ENCODE data around the gene PRR16. TPM values are rescaled to one million over a fixed set of nuclear protein-coding genes. Genes with fewer than 3 reads are reported as not detected.
"Not testable (repeated sequence)": the region's sequence is repeated elsewhere in the genome, so short reads cannot be mapped to it uniquely, and the experiment has no call there.

Gene PRR16
- polyA plus RNA-seq, 2 of the 4 experiments (the other 2 are of a cell fraction): 0.05 TPM; not detected in 1

DNA sequence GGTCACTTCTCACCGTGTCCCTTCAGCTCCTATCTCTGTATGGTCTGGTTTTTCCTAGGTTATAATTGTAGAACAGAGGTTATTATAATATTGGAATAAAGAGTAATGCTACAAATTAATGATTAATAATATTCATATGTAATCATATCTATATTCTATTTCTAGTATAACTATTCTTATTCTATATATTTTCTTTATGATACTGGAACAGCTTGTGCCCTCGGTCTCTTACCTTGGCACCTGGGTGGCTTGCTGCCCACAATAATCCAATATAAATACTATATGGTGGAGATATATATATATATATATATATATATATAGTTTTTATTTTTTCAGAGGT is 5.6 kb upstream of the PRR16 start:
- ATAC-seq; H3K4me1 ChIP-seq; H3K27ac ChIP-seq; DNase-seq (ENCODE audit: low read depth in 1 of 2, low spot score in 1 of 2); FAIRE-seq; H3K9me3 ChIP-seq; POLR2A ChIA-PET: not testable (repeated sequence)
- 40% methylated on average over 2 of the region's 2 CpGs for WGBS (ENCODE audit: missing lambda C conversion rate)
- CTCF ChIA-PET: interaction anchor here (0.6 to 2.5 kb wide), 7 partner anchors 11 to 1471 kb away, joined by 3 to 9 read pairs (median 3); no protein-coding TSS in a partner anchor
- 0 out of 5 replicates have a peak, but pooled peaks of 1 of the 2 experiments have one; percentile 9 for TF ChIP-seq RAD21 (conservative IDR thresholded peaks at IDR 0.05 in 1 of 2, IDR thresholded peaks at IDR 0.05 in 1 of 2)
- Histone ChIP-seq H3K4me2 (peak overlapping the region; percentile 94), H3K4me3 (peak overlapping the region; percentile 60; the same call in 1 of the 3 replicates)

DNA sequence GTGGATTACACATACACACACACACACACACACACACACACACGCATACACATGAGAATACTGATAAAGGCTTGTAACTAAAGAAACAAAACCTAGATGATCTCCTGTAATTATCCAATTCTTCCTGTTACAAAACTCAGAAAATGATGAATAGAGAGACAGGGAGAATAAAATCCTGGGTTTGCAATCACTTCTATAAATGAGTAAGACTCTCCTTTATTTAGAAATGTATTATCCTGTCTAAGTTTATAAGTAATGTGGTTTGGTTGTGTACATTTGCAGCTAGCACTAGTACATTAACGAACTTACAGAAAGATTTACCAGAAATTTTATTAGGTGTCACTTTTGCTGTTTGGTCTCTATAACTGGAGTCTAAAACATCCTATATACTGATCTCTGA is 2.8 kb upstream of the PRR16 start:
- Histone ChIP-seq H3K9me3 (no peaks in the 10 kb centered on the region), H3K4me3 (no peak overlapping the region), H3K4me1 (peaks cover 11% of the 10 kb centered on the region; the same call in 2 of the 3 replicates), H3K27ac (no peak overlapping the region), H3K4me2 (no peak overlapping the region)
- CTCF ChIA-PET: no interaction called here
- no peak for ATAC-seq
- no peak for DNase-seq (ENCODE audit: low read depth in 1 of 2, low spot score in 1 of 2)
- 45% methylated on average over 2 of the region's 2 CpGs for WGBS (ENCODE audit: missing lambda C conversion rate)
- no peak for FAIRE-seq
- TF ChIP-seq, protein P1, sequence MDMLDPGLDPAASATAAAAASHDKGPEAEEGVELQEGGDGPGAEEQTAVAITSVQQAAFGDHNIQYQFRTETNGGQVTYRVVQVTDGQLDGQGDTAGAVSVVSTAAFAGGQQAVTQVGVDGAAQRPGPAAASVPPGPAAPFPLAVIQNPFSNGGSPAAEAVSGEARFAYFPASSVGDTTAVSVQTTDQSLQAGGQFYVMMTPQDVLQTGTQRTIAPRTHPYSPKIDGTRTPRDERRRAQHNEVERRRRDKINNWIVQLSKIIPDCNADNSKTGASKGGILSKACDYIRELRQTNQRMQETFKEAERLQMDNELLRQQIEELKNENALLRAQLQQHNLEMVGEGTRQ (IDR thresholded peaks at IDR 0.05): no peak
- TF ChIP-seq ZFP36 (IDR thresholded peaks at IDR 0.05; ENCODE audit: borderline replicate concordance, partially characterized antibody) (no peak), RFX5 (IDR thresholded peaks at IDR 0.05) (no peak), ZC3H11A (IDR thresholded peaks at IDR 0.05) (no peak), PHF8 (IDR thresholded peaks at IDR 0.05; ENCODE audit: borderline replicate concordance, low read depth) (no peak), NFE2L2 (conservative IDR thresholded peaks at IDR 0.05; ENCODE audit: low read length) (no peak), FOSB (CRISPR knock-in tag; IDR thresholded peaks at IDR 0.05) (no peak), GATA3 (IDR thresholded peaks at IDR 0.05; ENCODE audit: borderline replicate concordance) (no peak), MAFK (IDR thresholded peaks at IDR 0.05; ENCODE audit: partially characterized antibody) (no peak), MYC (IDR thresholded peaks at IDR 0.05; ENCODE audit: borderline replicate concordance, low read length) (no peak), POLR2AphosphoS2 (conservative IDR thresholded peaks at IDR 0.05; ENCODE audit: low read length) (no peak)
- POLR2A ChIA-PET: no interaction called here

DNA sequence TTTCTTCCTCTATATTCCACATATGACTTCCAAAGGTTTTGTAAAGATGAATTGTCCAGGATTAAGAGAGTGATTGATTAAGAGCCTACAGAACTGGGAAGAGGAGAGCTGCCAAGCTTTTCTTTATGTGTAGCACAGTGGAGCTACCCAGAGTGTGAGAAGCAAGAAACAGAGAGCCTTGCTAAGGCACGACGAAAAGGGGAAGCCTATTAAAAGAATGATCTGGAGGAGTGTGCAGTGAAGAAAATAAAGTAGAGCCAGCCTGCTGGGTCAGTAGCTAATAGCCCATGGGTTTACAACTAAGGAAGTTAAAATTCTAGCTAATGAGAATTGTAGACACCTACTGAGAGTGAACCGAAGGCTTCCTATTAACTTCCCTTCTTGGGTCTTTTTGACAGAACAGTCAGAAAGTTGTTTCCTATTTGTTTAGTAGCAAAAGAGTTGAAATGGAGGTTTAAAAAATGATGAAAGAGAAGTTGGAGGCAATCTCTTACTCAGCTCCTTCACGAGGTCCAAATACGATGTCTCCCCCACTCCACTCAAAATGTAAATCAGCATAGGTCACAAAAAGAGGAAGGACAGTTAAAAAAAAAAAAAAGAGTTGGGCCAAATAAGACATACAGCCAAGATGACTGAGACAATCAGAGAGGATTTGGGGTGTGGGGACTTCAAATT is 957 bp upstream of the PRR16 start:
- H3K4me1 ChIP-seq: peaks cover 11% of the 10 kb centered on the region; the same call in 2 of the 3 replicates
- H3K27ac ChIP-seq: no peak overlapping the region
- no peaks in the 10 kb centered on the region for H3K9me3 ChIP-seq
- TF ChIP-seq POLR2A (IDR thresholded peaks at IDR 0.05; ENCODE audit: low read length) (no peak), HOXB5 (CRISPR knock-in tag; IDR thresholded peaks at IDR 0.05) (no peak), CBX2 (IDR thresholded peaks at IDR 0.05; ENCODE audit: borderline replicate concordance, low read depth) (no peak), PHF8 (IDR thresholded peaks at IDR 0.05; ENCODE audit: borderline replicate concordance, low read depth) (no peak), HDAC2 (IDR thresholded peaks at IDR 0.05) (no peak), NFE2L2 (conservative IDR thresholded peaks at IDR 0.05; ENCODE audit: low read length) (no peak), RFX5 (IDR thresholded peaks at IDR 0.05) (no peak), FOSB (CRISPR knock-in tag; IDR thresholded peaks at IDR 0.05) (no peak), KDM1A (IDR thresholded peaks at IDR 0.05; ENCODE audit: low read depth) (no peak), FOSL2 (IDR thresholded peaks at IDR 0.05) (no peak), FOSL2 (CRISPR knock-in tag; IDR thresholded peaks at IDR 0.05) (no peak), NR3C1 (IDR thresholded peaks at IDR 0.05) (no peak)
- TF ChIP-seq, protein P2, sequence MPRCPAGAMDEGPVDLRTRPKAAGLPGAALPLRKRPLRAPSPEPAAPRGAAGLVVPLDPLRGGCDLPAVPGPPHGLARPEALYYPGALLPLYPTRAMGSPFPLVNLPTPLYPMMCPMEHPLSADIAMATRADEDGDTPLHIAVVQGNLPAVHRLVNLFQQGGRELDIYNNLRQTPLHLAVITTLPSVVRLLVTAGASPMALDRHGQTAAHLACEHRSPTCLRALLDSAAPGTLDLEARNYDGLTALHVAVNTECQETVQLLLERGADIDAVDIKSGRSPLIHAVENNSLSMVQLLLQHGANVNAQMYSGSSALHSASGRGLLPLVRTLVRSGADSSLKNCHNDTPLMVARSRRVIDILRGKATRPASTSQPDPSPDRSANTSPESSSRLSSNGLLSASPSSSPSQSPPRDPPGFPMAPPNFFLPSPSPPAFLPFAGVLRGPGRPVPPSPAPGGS (IDR thresholded peaks at IDR 0.05): no peak
- TF ChIP-seq, protein P3, sequence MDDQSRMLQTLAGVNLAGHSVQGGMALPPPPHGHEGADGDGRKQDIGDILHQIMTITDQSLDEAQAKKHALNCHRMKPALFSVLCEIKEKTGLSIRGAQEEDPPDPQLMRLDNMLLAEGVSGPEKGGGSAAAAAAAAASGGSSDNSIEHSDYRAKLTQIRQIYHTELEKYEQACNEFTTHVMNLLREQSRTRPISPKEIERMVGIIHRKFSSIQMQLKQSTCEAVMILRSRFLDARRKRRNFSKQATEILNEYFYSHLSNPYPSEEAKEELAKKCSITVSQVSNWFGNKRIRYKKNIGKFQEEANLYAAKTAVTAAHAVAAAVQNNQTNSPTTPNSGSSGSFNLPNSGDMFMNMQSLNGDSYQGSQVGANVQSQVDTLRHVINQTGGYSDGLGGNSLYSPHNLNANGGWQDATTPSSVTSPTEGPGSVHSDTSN (IDR thresholded peaks at IDR 0.05): no peak
- TF ChIP-seq, protein P4, sequence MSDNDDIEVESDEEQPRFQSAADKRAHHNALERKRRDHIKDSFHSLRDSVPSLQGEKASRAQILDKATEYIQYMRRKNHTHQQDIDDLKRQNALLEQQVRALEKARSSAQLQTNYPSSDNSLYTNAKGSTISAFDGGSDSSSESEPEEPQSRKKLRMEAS (IDR thresholded peaks at IDR 0.05): no peak
- no peak overlapping the region for H3K4me3 ChIP-seq
- 57% methylated on average over 5 of the region's 5 CpGs for WGBS (ENCODE audit: missing lambda C conversion rate)
- H3K4me2 ChIP-seq: no peak overlapping the region; the same call in 2 of the 3 replicates
- ATAC-seq (no peak), FAIRE-seq (no peak), DNase-seq (ENCODE audit: low read depth in 1 of 2, low spot score in 1 of 2) (no peak)
- ChIA-PET POLR2A (no interaction called here), CTCF (interaction anchor here (0.6 kb wide), 1 partner anchor 511 kb away, joined by 3 read pairs; no protein-coding TSS in a partner anchor)
